Cardiac fibroblast (primary cell): Measurements from ENCODE around the gene PPY.
"Not testable (repeated sequence)": the region's sequence is repeated elsewhere in the genome, so short reads cannot be mapped to it uniquely, and the experiment has no call there.

Source experiments
- DNase-seq, 2 donors: peaks; one replicate each; pipeline versions ENCODE4 v3.0.0 to v3.0.0-alpha.2; 2010; ENCODE audit warnings: low read depth in 2 of 2
- H3K4me3 ChIP-seq, 2 donors: replicated peaks in 1 of 2; 1 replicate in 1 of 2; 2 replicates in 1 of 2; pipeline ENCODE4 v1.5.1; 2011; ENCODE audit warnings: low read depth in 2 of 2, low read length in 2 of 2, mild to moderate bottlenecking in 2 of 2, moderate library complexity in 1 of 2
- CTCF ChIP-seq: IDR thresholded peaks from one replicate; pipeline ENCODE4 v1.5.1; 2011; ENCODE audit warnings: low read depth, mild to moderate bottlenecking, low read length, inconsistent platforms

PPY gene

DNA sequence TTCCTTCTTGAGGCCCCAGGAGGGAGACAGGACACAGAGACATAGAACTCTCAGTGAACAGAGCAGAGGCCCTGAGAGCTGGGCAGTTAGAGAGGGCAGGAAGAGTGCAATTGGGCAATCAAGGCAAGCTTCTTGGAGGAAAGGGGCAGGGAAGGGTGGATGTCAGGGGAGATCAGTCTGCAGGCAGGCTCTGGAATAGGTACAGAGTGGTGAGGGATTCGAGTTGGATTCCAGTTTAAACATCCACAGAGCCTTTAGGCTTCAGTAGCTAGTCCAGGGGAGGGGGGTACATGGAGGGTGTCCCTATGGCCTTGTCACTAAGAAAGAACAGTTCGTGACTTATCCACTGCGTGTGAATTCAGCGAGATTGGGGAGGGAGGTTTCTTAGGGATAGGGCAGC lies 9.5 kb upstream of the PPY start:
- DNase-seq, result no peak
- no peak overlapping the region for H3K4me3 ChIP-seq
- no peak for TF ChIP-seq CTCF

GRCh38 chr17:43950554-43950953 lies 8.3 kb upstream of the PPY start:
- no peak for DNase-seq
- TF ChIP-seq CTCF, result no peak
- no peak overlapping the region for H3K4me3 ChIP-seq

- peak in 1 of 2 donors; percentile 15 for DNase-seq
- H3K4me3 ChIP-seq, result no peak overlapping the region
- no peak for TF ChIP-seq CTCF
Measured at GRCh38 chr17:43949781-43950180, 7.5 kb upstream of the PPY start.

GRCh38 chr17:43946781-43947180 lies 4.5 kb upstream of the PPY start:
- no peak overlapping the region for H3K4me3 ChIP-seq
- no peak for DNase-seq
- no peak for TF ChIP-seq CTCF

DNA sequence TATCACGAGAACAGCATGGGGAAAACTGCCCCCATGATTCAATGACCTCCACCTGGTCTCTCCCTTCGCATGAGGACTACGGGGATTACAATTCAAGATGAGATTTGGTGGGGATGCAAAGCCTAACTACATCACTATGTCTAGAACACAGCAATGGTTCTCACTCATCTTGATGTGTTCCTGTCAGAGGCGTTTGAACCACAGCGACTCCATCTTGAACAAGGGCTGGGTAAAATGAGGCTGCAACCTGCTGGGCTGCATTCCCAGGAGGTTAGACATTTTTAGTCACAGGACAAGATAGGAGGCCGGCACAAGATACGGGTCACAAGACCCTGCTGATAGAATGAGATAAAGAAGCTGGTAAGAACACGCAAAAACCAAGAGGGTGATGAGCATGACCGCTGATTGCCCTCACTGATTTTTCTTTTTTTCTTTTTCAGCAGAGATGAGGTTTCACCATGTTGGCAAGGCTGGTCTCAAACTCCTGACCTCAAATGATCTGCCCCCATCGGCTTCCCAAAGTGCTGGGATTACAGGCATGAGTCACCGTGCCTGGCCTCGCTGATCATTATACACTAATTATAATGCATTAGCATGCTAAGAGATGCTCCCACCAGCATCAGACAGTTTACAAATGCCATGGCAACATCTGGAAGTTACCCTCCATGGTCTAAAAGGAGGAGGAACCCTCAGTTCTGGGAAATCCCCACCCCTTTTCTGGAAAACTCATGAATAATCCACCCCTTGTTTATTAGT lies 3.0 kb upstream of the PPY start:
- no peak overlapping the region for H3K4me3 ChIP-seq
- TF ChIP-seq CTCF, result no peak
- DNase-seq, result peak in 1 of 2 donors; percentile 33

DNA sequence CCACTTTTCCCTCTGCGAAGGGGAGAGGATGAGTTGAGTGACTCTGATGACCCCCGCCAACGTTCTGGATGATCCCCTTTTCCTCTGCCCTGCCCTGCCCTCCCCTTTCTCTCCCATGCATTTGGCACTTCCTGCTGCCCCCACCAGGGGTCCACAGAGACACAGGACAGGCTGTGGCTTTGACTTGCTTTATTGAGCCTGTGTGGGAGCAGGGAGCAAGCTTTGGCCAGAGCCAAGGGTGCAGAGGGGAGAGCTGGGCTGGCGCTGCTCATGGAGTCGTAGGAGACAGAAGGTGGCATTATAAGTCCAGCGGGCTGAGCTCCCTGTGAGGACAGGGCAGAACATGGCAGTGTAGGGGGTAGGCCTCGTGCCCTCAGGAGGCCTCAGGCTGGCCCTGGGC lies 1.6 kb downstream of the PPY start:
- H3K4me3 ChIP-seq, result no peak overlapping the region
- TF ChIP-seq CTCF, result peak; percentile 75
- peak; percentile 38 to 42 for DNase-seq

DNA sequence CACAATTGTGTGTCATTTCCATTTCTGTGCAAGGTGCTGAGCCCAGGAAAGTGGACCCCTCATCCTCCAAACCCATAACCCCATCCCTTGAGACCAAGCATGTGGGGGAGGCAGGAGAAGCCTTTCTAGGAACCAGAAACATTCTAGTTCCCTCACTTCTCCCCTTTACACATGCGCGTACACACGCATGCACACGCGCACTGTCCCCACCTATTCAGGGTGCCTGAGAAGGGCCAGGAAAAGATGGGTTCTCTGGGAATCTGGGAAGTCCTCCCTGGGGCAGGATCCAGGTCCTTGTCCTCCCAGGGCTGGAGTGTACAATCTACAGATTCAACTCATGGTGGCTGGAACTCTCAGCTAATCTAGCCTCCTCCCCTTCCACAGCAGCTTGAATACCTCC lies 2.4 kb downstream of the PPY start:
- no peak for DNase-seq
- H3K4me3 ChIP-seq, result no peak overlapping the region
- no peak for TF ChIP-seq CTCF

GRCh38 chr17:43939452-43939851 lies 2.8 kb downstream of the PPY start:
- H3K4me3 ChIP-seq, DNase-seq: not testable (repeated sequence)
